ENCODE results near the gene NFIX. TPM values are rescaled to one million over a fixed set of nuclear protein-coding genes. Genes with fewer than 3 reads are reported as not detected.

Gene NFIX
- total and polyA plus RNA-seq, 9 of the 15 experiments (the other 6 are each of a cell fraction or from before 2014, with no cell fraction given): 0.28 to 26.8 (median 5.4) TPM

GRCh38 chr19:13103581-13104359 lies 108.5 kb downstream of the NFIX start:
- intact Hi-C loops (cut with micrococcal nuclease): loop anchor here (2.0 to 10.0 kb wide), 3 partner anchors 13 to 131 kb away; partner anchors contain the start of genes IER2, STX10 and TRMT1
- DNase-seq (ENCODE audit: extremely low read depth in 1 of 4, low spot score in 3 of 4): peak in 3 of 4 experiments; percentile 30 to 42 (median 34)
- Histone ChIP-seq H4K20me1 (replicated peaks; ENCODE audit: control insufficient read depth, insufficient read depth, low read length) (no peaks in the 10 kb centered on the region), H3K9me3 (replicated peaks; ENCODE audit: control insufficient read depth, insufficient read depth, low read depth, low read length) (no peaks in the 10 kb centered on the region), H3K27me3 (ENCODE audit: control insufficient read depth in 2 of 2, insufficient read depth in 2 of 2, low read length in 2 of 2) (no peaks in the 10 kb centered on the region), H3K9me1 (ENCODE audit: control insufficient read depth, insufficient read depth, low read length) (no peaks in the 10 kb centered on the region), H3K4me1 (replicated peaks in 1 of 2; ENCODE audit: control insufficient read depth in 2 of 2, insufficient read depth in 2 of 2, low read length in 2 of 2) (peaks cover 16 to 51% of the 10 kb centered on the region in 2 experiments), H3K27ac (ENCODE audit: extremely low read depth, low read depth, low read length) (peak overlapping the region; percentile 98), H2AFZ (ENCODE audit: low read depth, low read length) (peak overlapping the region; percentile 85), H3K36me3 (ENCODE audit: control insufficient read depth, insufficient read depth, low read length) (peaks cover 54% of the 10 kb centered on the region), H3K79me2 (ENCODE audit: control insufficient read depth, insufficient read depth, low read length) (peaks cover 50% of the 10 kb centered on the region), H3K4me3 (peak overlapping the region; percentile 98; the same call in 1 of the 2 replicates), H3K4me2 (ENCODE audit: insufficient read depth, low read length) (peak overlapping the region; percentile 77), H3K9ac (ENCODE audit: insufficient read depth in 1 of 2, low read depth in 2 of 2, low read length in 2 of 2) (peak overlapping the region; percentile 92 to 99)
- no peak for ATAC-seq
- ChIA-PET POLR2A (interaction anchor here (0.6 to 1.6 kb wide), 4 partner anchors 11 to 50 kb away, joined by 3 to 4 read pairs (median 3); no protein-coding TSS in a partner anchor), CTCF (ENCODE audit: low intra/inter-chr PET ratio) (interaction anchor here (0.5 to 1.3 kb wide), 3 partner anchors 12 to 139 kb away, joined by 3 to 4 read pairs (median 3); partner anchors contain the start of gene TRMT1)
- in situ Hi-C loops (cut with MboI): no loop called here
- WGBS (ENCODE audit: insufficient coverage, low coverage, missing lambda C conversion rate): 47% methylated on average over 9 of the region's 13 CpGs
- no peak for FAIRE-seq
- no TSS peak for BruUV-seq (replicated peaks)
- TF ChIP-seq SMARCA4 (IDR thresholded peaks at IDR 0.05): 0 out of 2 replicates have a peak, but pooled peaks have one; percentile 21
- TF ChIP-seq ZNF75A (CRISPR knock-in tag; IDR thresholded peaks at IDR 0.05): no peak
- TF ChIP-seq ZNF384 (IDR thresholded peaks at IDR 0.05; ENCODE audit: low read depth, low read length): peak; percentile 50
- peak; percentile 82 for TF ChIP-seq CEBPB (tag; IDR thresholded peaks at IDR 0.05)
- 0 out of 2 replicates have a peak, but pooled peaks have one; percentile 44 for TF ChIP-seq SMARCA5 (IDR thresholded peaks at IDR 0.05)
- TF ChIP-seq THAP7 (CRISPR knock-in tag; IDR thresholded peaks at IDR 0.05): 0 out of 2 replicates have a peak, but pooled peaks have one; percentile 2
- 0 out of 4 replicates have a peak, but pooled peaks of 1 of the 2 experiments have one; percentile 12 for TF ChIP-seq TRIM24 (IDR thresholded peaks at IDR 0.05)
- TF ChIP-seq MLLT1 (IDR thresholded peaks at IDR 0.05): peak in 1 of 2 experiments; percentile 80; a peak in 2 of 4 replicates
- 0 out of 4 replicates have a peak, but pooled peaks of 1 of the 2 experiments have one; percentile 51 for TF ChIP-seq ARNT (IDR thresholded peaks at IDR 0.05)
- TF ChIP-seq KDM2B (CRISPR knock-in tag; IDR thresholded peaks at IDR 0.05): no peak
- TF ChIP-seq NCOA2 (IDR thresholded peaks at IDR 0.05; ENCODE audit: partially characterized antibody in 2 of 2): no peak
- peak; percentile 66; the same call in 1 of the 2 replicates for TF ChIP-seq ZNF740 (CRISPR knock-in tag; IDR thresholded peaks at IDR 0.05)
- peak; percentile 52 to 60; a peak in 2 of 4 replicates for TF ChIP-seq ZNF740 (tag; IDR thresholded peaks at IDR 0.05)
- TF ChIP-seq HIVEP1 (CRISPR knock-in tag; IDR thresholded peaks at IDR 0.05): peak; percentile 2; the same call in 1 of the 2 replicates
